Hindlimb muscle (tissue), 1 donor: Measurements from ENCODE around the gene TOP1. TPM values are rescaled to one million over a fixed set of nuclear protein-coding genes. Genes with fewer than 3 reads are reported as not detected.

ENCODE experiments used
- DNase-seq: peaks from one replicate; pipeline ENCODE4 v3.0.0-alpha.2; 2013
- polyA plus RNA-seq: library from polyadenylated mRNA; unstranded; fragments of 120-200 nt; gene quantifications from one replicate; pipeline ENCODE4 v1.2.1, GENCODE V29; 2013; ENCODE audit not compliant: insufficient read length

TOP1 gene
- polyA plus RNA-seq, 1 donor, result 58.8 TPM

GRCh38 chr20:41038149-41038877 lies 9.7 kb downstream of the TOP1 start:
- no peak for DNase-seq

- DNase-seq, result no peak
Measured at GRCh38 chr20:41038878-41039404, 10.3 kb downstream of the TOP1 start.

- no peak for DNase-seq
Measured at GRCh38 chr20:41040855-41041254, 12.2 kb downstream of the TOP1 start.

- DNase-seq, result no peak
Measured at GRCh38 chr20:41041693-41042092, 13.1 kb downstream of the TOP1 start.

GRCh38 chr20:41044409-41045062 lies 15.9 kb downstream of the TOP1 start:
- no peak for DNase-seq

- DNase-seq, result no peak
Measured at GRCh38 chr20:41045671-41046070, 17.0 kb downstream of the TOP1 start.

DNA sequence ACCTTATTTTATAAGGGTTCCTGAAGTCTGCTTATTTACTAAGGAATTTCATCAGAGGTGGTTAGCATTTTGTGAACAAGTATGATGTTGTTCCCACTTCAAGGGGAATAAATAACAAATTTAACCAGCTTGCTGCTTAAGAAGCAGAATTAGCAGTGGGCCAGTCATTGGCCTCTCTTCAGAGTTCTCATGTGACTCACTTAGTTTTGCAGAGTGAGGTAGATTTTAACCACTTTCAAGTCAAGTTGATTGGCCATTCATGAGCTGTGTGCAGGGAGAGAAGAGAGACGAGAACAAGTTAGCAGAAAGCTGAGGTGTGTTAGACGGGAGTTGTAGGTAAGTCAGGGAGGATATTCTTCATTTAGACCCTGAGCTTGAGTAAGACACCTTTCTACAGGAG lies 18.1 kb downstream of the TOP1 start:
- DNase-seq, result no peak

- no peak for DNase-seq
Measured at GRCh38 chr20:41047279-41047974, 18.8 kb downstream of the TOP1 start.

DNA sequence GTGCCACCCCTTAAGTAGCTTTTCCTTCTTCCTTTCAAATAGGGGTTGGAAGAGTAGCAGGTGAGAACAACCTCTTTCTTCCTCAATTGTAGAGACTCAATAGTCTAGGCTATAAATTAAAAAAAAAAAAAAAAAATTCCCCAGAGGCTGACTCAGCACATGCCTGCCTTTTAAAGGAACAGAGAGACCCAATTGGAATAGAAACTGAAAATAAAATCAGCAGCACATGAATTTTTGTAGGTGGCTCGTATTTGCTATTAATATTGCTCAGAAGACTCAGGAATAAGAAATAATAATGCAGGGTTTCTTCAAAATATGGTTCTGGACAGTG lies 19.3 kb downstream of the TOP1 start:
- DNase-seq, result no peak

DNA sequence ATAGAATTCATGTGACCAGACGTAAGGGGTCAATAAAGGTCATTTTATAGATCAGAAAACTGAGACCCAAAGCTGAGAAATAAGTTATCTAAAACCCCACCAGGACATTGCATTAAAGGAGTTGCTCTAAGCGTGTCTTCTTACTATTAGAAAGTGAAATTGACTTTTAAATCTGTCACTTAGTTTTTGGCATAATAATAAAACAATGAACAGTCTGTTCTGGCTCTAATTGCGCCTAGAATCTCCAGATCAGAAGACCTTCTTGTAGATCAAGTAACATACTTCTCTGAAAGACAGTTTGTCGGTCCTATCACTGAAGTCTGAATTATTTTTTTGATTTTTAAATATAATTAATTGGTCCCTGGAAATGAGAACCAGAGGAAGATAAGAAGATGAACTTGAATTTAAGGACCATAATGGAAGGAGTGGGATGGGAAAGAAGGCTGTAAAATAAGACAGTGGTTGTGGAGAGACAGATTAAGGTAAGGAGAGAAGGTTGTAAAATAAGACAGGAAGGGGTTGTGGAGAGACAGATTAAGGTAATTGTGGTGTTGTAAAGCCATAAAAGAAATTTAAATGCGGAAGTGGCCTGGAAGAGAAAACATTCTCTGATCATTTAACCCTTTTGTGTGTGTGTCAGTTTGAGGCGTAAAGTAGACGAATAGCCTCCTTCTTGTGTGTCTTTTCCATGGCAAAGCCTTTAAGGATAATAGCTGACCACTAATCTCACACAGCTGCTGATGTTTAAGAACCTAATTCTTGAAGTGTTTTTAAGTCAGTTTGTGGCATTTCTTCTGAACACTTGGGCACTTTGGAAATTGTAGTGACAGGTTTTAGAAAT lies 20.1 kb downstream of the TOP1 start:
- no peak for DNase-seq

DNA sequence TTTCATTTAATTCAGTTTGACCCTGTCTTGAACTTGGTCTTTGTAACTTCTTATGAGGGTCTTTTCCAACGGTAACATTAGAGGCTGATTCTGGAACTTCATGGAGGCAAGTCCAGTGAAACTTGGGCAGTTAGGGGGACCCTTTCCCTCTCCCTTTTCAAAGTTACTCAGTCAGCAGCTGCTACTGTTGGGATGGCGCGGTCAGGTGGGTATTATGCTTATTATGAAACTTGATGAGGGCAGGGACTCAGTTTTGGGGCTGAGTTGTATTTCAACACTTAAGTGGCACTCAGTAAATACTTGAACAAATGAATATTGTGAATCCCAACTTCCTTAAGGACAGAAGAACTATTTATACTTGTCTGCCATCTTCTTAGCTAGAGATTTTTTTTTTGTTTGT lies 20.8 kb downstream of the TOP1 start:
- no peak for DNase-seq

DNA sequence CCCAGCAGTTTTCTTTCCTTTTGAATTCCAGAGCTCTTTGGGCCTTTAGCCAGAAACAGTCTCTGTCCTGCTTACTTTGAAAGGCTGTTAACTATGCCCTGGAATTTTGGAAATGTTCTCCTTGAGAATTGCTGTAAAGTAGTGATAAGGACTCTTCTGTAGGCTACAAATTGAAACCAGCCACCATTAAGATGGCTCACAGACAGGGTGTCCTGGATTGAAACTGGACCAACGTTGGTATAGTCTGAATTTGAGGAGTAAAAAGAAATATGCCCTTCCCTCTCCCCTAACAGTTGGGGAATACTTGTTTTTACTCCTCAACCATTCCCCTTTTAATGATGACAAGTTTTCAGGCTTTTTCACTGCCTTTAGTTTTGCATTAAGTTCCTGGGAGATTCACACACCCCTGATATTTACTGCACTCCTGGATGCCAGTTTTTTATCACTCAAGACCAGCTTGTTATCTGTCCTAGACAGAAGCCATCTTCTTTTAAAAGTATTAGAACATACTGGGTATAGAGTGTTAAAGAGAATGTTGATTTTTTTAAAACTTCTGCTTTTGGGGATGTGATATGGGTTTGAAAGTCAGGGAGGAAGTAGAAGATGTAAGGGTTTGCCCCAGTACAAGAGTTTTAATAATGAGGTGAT lies 21.9 kb downstream of the TOP1 start:
- no peak for DNase-seq

DNA sequence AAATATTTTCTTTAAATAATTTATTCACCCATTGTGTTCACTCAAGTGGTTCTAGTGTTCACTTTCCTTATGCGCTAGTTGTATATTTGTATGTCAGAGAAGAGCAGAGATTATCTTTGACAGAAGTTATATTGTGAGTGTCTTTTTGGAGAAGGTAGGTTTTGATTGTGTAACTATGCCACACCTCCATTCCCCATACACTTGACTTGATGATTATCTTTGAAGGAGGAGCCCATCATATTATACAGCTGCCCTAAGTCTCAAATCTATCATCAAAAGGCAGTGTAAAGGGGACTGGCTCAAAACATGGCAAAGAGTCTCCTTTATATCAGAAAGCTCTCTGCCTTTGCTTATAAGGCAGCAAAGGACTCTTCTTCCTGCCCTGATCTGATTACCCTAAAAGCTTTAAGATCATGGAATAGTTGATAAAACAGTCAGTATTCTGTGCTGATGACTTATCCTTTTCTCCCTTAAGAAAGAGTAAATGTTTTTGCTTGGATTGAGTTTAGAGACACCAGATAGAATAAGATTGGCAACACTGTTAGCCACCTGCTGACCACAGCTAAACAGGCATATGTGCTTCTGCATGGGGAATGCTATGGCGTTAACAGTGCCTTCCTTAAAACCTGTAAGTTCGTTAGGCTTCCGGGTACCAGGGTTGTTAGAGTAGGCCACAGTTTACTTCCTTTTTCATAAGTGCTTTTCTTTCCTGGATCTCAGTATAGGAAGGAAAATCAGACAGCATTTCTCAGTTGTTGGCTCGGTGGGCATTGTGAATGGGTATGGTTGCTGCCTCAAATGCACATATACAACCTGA lies 22.6 kb downstream of the TOP1 start:
- DNase-seq, result no peak

DNA sequence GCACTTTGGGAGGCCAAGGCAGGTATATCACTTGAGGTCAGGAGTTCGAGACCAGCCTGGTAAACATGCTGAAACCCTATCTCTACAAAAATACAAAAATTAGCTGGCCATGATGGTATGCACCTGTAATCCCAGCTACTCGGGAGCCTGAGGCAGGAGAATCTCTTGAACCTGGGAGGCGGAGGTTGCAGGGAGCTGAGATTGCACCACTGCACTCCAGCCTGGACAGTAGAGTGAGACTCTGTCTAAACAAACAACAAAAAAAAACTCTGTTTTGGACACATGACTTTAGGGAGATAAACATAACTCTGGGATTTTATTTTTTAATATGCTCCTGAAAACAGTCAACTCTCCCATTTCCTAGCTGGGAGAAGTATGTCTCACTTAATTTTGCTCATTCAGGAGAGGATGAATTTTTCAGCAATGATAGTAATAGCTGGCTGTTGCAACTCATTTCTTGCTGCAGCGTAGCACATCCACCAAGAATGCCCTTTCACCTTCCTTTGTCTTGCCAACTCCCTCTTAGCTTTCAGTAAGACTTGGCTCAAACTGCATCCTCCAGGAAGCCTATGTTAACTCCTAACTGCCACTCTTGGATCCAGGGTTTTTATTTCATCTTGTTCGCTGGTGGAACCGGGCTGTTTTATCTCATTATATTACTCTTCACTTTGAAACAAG lies 24.3 kb downstream of the TOP1 start:
- no peak for DNase-seq

- no peak for DNase-seq
Measured at GRCh38 chr20:41054070-41054846, 25.6 kb downstream of the TOP1 start.

- no peak for DNase-seq
Measured at GRCh38 chr20:41054847-41055230, 26.2 kb downstream of the TOP1 start.

DNA sequence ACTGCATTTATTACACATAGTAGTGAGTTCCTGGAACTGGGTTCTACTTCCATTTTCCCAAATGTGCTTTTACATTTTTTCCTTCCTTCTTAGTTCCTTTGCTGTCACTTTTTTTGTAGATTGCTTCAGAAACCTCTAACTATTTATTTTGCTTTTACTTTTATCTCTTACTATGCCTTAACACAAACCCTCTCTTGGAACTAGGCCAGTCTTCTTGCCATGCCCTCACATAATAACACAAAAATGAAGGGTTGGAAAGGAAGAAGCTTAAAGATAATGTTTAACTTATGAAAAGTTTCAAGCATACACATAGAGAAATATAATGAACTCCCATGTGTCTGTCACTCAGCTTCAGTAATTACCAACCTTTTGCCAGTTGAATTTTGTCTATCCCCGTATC lies 27.1 kb downstream of the TOP1 start:
- DNase-seq, result no peak

DNA sequence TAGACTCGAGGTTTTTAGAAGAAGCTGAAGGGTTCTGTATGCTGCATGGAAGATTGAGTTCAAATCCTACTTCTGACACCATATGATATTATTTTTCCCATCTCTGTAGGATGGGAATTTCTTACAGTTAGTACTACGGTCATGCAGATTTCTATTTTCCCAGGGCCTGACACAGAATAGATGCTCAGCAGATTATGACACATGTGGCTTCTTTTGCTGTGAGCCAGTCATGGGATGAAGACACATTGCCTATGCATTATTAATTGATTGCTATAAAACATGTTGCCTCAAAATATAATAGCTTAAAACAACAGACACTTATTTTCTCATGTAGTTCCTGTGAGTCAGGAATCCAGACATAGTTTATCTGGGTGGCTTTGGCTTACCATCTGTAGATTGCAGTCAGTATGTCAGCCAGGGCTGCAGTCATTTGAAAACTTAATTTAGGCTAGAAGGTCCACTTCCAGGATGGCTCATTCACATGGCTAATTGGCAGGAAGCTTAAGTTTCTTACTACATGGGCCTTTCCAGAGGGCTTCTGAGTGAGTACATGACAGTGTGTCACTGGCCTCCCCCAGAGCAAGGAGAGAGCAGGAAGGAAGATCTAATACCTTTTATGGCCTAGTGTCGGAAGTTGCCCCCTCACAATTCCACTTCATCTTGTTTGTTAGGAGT lies 29.5 kb downstream of the TOP1 start:
- DNase-seq, result no peak
